Epithelial cell of proximal tubule (primary cell): ENCODE data around the gene PDAP1. TPM values are rescaled to one million over a fixed set of nuclear protein-coding genes. Genes with fewer than 3 reads are reported as not detected.
"Not testable (repeated sequence)": the region's sequence is repeated elsewhere in the genome, so short reads cannot be mapped to it uniquely, and the experiment has no call there.

Source experiments
- DNase-seq: peaks from one replicate; pipeline ENCODE4 v3.0.0-alpha.2; 2011; ENCODE audit warnings: low read depth
- H3K4me3 ChIP-seq: 2 replicates; pipeline ENCODE4 v1.5.1; 2011; ENCODE audit warnings: low read depth, mild to moderate bottlenecking, low read length
- total RNA-seq: library from RNA; depleted of rRNA; stranded (reverse); fragments of >200 nt; gene quantifications from 2 replicates; pipeline ENCODE4 v1.2.3, GENCODE V29; 2015
- TF ChIP-seq, protein P1 (sequence below): conservative IDR thresholded peaks from 2 replicates; pipeline ENCODE4 v1.5.1; 2012; ENCODE audit warnings: low read depth, mild to moderate bottlenecking, low read length

PDAP1 gene
- total RNA-seq, 1 donor from 2014 or later = 123 TPM

DNA sequence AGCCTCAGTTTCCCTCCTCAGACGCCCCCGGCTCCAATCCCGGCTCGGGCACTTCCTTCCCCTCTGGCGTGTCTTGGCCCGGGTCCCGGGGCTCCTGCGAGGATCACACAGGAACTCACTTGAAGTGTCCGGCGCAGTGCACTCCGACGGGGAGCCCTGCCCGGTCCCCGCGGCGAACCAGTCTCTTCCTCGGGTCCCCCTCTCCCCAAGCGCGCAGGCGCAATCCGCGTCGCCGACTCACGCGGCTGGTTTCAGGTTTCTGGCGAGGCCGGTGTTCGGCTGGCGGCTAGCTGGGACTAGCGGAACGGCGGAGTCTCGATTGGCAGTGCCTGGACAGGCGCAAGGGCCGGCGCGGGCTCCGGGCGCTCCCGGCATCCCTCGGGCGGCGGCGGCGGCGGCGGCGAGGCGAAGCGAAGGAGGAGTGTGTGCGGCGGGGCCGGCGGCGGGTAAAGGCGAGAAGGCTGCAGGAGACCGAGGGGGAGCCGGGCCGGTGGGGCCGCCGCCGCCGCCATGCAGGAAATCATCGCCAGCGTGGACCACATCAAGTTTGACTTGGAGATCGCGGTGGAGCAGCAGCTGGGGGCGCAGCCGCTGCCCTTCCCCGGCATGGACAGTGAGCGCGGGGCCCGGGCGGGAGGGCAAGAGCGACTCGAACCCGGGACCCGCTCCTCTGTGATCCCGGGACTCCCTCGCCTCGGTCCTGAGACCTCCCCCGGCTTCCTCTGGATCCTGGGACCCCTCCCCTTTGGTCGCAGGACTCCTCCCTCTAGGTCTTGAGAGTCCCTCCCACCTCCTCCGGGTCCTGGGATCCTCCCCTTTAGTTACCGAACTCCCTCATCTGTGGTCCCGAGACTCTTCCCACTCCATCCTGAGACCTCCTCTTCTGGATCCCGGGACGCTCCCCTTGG is 30.4 kb upstream of the PDAP1 start, which contains the start of the genes CPSF4 and PTCD1:
TSS of gene CPSF4 (plus strand) at position 371 of the 908 bp plus-strand sequence. CDS start at position 511, 140 bp downstream.
TSS of gene PTCD1 (minus strand) at position 226 of the 908 bp plus-strand sequence. CDS start 3,556 bp downstream, outside the sequence.
- peak; percentile 44 for DNase-seq
- peak within 1 kb of the TSS; percentile 100 for H3K4me3 ChIP-seq
- TF ChIP-seq, protein P1, sequence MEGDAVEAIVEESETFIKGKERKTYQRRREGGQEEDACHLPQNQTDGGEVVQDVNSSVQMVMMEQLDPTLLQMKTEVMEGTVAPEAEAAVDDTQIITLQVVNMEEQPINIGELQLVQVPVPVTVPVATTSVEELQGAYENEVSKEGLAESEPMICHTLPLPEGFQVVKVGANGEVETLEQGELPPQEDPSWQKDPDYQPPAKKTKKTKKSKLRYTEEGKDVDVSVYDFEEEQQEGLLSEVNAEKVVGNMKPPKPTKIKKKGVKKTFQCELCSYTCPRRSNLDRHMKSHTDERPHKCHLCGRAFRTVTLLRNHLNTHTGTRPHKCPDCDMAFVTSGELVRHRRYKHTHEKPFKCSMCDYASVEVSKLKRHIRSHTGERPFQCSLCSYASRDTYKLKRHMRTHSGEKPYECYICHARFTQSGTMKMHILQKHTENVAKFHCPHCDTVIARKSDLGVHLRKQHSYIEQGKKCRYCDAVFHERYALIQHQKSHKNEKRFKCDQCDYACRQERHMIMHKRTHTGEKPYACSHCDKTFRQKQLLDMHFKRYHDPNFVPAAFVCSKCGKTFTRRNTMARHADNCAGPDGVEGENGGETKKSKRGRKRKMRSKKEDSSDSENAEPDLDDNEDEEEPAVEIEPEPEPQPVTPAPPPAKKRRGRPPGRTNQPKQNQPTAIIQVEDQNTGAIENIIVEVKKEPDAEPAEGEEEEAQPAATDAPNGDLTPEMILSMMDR = no peak

DNA sequence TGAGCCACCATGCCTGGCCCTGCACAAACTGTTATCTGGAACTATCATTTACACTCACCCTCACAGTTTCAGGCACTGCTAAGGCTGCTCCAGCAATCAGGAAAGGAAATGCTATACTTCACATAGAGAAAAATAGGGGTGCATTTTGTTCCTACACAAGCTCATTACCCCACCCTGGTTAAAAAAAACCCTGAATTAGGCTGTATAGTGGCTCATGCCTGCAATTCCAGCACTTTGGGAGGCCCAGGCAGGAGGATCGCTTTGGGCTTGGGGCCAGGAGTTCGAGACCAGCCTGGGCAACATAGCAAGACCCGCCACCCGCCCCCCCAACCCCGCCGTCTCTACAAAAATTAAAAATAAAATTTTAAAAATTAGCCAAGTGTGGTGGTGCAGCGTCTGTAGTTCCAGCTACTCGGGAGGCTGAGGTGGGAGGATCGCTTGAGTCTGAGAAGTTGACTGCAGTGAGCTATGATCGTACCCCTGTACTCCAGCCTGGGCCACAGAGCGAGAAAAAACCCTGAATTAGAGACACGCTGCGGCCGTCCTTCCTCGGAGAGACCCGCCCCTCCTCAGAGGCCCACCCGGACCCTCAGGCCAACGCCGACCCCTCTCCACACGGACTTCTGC is 29.7 kb upstream of the PDAP1 start:
- DNase-seq = no peak
- TF ChIP-seq, protein P1 = no peak
- peak overlapping the region; percentile 100 for H3K4me3 ChIP-seq

DNA sequence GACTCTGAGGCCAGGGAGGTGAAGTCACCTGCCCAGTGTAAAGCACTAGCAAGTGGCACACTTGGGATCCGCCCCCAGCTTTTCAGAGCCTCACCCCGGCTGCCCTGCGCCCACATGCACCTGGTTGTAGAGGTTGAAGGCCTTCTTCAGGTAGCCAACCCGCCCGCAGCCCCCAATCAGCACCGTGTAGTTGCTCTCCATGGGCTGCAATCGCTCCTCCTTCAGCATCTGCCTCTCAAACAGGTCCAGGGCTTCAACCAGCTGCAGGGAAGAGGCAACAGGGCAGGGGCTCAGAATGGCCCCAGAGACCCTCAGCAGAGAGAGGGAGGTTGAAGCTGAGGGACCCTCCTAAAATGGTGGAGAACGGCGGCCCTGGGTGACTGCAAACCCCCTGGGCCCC is 24.8 kb upstream of the PDAP1 start:
- no peak for DNase-seq
- TF ChIP-seq, protein P1 = no peak
- no peak overlapping the region for H3K4me3 ChIP-seq

DNA sequence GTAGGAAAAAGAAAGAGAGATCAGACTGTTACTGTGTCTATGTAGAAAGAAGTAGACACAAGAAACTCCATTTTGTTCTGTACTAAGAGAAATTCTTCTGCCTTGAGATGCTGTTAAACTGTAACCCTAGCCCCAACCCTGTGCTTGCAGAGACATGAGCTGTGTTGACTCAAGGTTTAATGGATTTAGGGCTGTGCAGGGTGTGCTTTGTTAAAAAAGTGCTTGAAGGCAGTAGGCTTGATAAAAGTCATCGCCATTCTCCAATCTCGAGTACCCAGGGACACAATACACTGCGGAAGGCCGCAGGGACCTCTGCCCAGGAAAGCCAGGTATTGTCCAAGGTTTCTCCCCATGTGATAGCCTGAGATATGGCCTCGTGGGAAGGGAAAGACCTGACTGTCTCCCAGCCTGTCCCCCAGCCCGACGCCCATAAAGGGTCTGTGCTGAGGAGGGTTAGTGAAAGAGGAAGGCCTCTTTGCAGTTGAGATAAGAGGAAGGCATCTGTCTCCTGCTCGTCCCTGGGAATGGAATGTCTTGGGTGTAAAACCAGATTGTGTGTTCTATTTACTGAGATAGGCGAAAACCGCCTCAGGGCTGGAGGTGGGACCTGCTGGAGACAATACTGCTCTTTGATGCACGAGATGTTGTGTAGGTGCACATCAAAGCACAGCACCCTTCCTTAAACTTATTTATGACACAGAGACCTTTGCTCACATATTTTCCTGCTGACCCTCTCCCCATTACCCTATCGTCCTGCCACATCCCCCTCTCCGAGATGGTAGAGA is 23.6 kb upstream of the PDAP1 start:
- H3K4me3 ChIP-seq, DNase-seq: not testable (repeated sequence)

DNA sequence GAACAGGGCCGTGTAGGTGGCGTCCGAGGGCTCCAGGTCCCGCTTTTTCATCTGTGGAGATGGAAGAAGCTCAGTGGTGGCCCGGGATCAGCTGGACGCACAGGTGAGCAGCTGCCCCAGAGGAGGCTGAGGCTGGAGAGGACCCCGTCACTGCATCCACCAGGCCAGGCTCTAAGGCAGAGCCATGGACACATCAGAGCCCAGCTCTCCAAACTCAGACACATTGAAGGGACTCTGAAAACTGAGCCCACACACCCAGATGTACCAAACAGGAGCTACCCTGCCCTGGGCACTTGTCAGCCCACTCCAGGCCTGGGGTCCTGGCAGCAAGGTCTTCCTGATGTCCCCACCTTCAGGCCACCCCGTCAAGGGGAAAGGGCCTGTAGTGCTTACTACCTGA is 21.4 kb upstream of the PDAP1 start:
- no peak for DNase-seq
- TF ChIP-seq, protein P1 = no peak
- H3K4me3 ChIP-seq = no peak overlapping the region

DNA sequence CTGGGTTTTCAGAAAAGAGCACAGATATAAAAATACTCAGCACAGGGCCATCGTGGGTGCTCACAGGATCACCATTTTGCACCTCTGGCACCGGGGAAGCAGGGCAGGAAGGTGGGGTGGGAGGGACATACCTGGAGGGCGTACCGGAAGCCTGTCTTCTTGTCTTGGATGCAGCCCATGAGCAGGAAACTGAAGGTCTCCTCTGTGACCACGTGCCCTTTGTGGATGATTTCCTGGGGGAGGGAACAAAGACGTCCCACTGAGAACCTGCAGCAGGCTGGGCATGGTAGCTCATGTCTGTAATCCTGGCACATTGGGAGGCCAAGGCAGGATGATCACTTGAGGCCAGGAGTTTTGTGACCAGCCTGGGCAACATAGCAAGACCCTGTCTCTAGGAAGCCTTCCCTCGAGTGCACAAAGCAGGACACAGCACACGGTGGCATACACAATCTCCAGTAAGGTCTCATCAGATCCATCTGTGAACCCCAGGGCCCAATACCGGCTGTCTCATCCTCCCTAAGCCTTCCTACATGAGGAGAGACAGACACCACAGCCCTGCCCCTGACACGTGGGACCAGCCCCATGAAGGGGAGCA is 20.7 kb upstream of the PDAP1 start:
- no peak for DNase-seq
- TF ChIP-seq, protein P1 = no peak
- H3K4me3 ChIP-seq = no peak overlapping the region
